Panc1 (cell line): ENCODE data around the gene BHLHE23. TPM values are rescaled to one million over a fixed set of nuclear protein-coding genes. Genes with fewer than 3 reads are reported as not detected.

Experiments used
- ATAC-seq: fragments of 200-7000 bp; cut with Tn5 transposase; 2 replicates; pipeline ENCODE4 v1.9.1; 2020; ENCODE audit warnings: mild to moderate bottlenecking, moderate library complexity
- BruUV-seq: library from RNA; stranded (reverse); fragments of 400-500 nt; replicated peaks from 2 replicates; lab custom pipeline; 2021; lab: Mats Ljungman, UMichigan
- CTCF ChIA-PET: fragments of 300-600 bp; sonication (Branson Sonifier 250); formaldehyde crosslinking; loops from one replicate; lab custom pipeline; 2022; ENCODE audit warnings: antibody characterized with exemption; lab: Charles Lee
- POLR2A ChIA-PET: fragments of 300-600 bp; sonication (Branson Sonifier 250); formaldehyde crosslinking; loops from one replicate; lab custom pipeline; 2022; ENCODE audit warnings: antibody characterized with exemption; lab: Charles Lee
- DNase-seq: peaks from one replicate; pipeline ENCODE4 v3.0.0-alpha.2; 2010; ENCODE audit warnings: low read depth, low spot score
- H3K27ac ChIP-seq: 2 replicates; pipeline ENCODE4 v1.5.1; 2011; ENCODE audit warnings: mild to moderate bottlenecking, low read length, inconsistent platforms
- H3K27me3 ChIP-seq: fragments of 200-500 bp; sonication (Bioruptor generic); 2 replicates; pipeline ENCODE4 v1.6.0; 2014; ENCODE audit warnings: low read length, inconsistent platforms; ENCODE audit not compliant: control insufficient read depth, insufficient read depth
- H3K36me3 ChIP-seq: fragments of 200-500 bp; sonication (Bioruptor generic); 2 replicates; pipeline ENCODE4 v1.5.1; 2014; ENCODE audit warnings: inconsistent platforms, mild to moderate bottlenecking, low read length, moderate library complexity; ENCODE audit not compliant: control insufficient read depth, insufficient read depth
- H3K4me1 ChIP-seq: 2 replicates; pipeline ENCODE4 v1.5.1; 2011; ENCODE audit warnings: inconsistent platforms, mild to moderate bottlenecking, low read length, moderate library complexity; ENCODE audit not compliant: control insufficient read depth, insufficient read depth
- H3K4me3 ChIP-seq, 2 experiments: 2 replicates each; pipeline ENCODE4 v1.5.1; 2011 to 2012; ENCODE audit warnings: low read depth in 2 of 2, low read length in 2 of 2, mild to moderate bottlenecking in 2 of 2, inconsistent platforms in 1 of 2, moderate library complexity in 1 of 2
- H3K9me3 ChIP-seq: fragments of 200-500 bp; sonication (Bioruptor generic); 2 replicates; pipeline ENCODE4 v1.5.1; 2014; ENCODE audit warnings: low read depth, mild to moderate bottlenecking, inconsistent platforms, low read length, moderate library complexity; ENCODE audit not compliant: control insufficient read depth, insufficient read depth
- POLR2AphosphoS5 ChIP-seq: IDR thresholded peaks from 2 replicates; pipeline ENCODE4 v1.6.1; 2012; ENCODE audit warnings: mild to moderate bottlenecking, low read depth, low read length, moderate library complexity
- REST ChIP-seq, 2 experiments: IDR thresholded peaks; 2 replicates each; pipeline ENCODE4 v1.6.1; 2011 to 2012; ENCODE audit warnings: low read depth in 2 of 2, control low read depth in 1 of 2, low read length in 1 of 2, mild to moderate bottlenecking in 1 of 2, moderate library complexity in 1 of 2; ENCODE audit not compliant: insufficient read depth in 1 of 2
- SIN3A ChIP-seq: IDR thresholded peaks from 2 replicates; pipeline ENCODE4 v1.6.1; 2012; ENCODE audit warnings: low read depth, mild to moderate bottlenecking, low read length, moderate library complexity, borderline replicate concordance; ENCODE audit not compliant: insufficient read depth
- TCF7L2 ChIP-seq: IDR thresholded peaks from 2 replicates; pipeline ENCODE4 v1.6.1; 2011; ENCODE audit warnings: mild to moderate bottlenecking, low read depth, low read length, inconsistent platforms
- in situ Hi-C: cut with HindIII; loops from 2 replicates; pipeline ENCODE4 v1.10.0; 2016; ENCODE audit warnings: low sequenced_read_pairs, low pct_unique_long_range_greater_than_20kb
- intact Hi-C: fragments of 100-400 bp; cut with micrococcal nuclease; formaldehyde crosslinking; loops from one replicate; pipeline ENCODE4 v1.10.0; 2022; ENCODE audit not compliant: unreplicated experiment
- total RNA-seq: library from RNA; stranded (reverse); gene quantifications from one replicate; pipeline ENCODE4 v1.2.1, GENCODE V29; 2021; ENCODE audit not compliant: unreplicated experiment
- TF ChIP-seq, protein P1 (sequence below): fragments of 450-650 bp; IDR thresholded peaks from 2 replicates; pipeline ENCODE4 v1.5.1; 2017; ENCODE audit warnings: mild to moderate bottlenecking

Gene BHLHE23
- total RNA-seq, 1 experiment from 2014 or later = not detected

- TF ChIP-seq, protein P1, sequence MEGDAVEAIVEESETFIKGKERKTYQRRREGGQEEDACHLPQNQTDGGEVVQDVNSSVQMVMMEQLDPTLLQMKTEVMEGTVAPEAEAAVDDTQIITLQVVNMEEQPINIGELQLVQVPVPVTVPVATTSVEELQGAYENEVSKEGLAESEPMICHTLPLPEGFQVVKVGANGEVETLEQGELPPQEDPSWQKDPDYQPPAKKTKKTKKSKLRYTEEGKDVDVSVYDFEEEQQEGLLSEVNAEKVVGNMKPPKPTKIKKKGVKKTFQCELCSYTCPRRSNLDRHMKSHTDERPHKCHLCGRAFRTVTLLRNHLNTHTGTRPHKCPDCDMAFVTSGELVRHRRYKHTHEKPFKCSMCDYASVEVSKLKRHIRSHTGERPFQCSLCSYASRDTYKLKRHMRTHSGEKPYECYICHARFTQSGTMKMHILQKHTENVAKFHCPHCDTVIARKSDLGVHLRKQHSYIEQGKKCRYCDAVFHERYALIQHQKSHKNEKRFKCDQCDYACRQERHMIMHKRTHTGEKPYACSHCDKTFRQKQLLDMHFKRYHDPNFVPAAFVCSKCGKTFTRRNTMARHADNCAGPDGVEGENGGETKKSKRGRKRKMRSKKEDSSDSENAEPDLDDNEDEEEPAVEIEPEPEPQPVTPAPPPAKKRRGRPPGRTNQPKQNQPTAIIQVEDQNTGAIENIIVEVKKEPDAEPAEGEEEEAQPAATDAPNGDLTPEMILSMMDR = no peak
- TF ChIP-seq POLR2AphosphoS5 (no peak), REST (IDR thresholded peaks at IDR 0.05; ENCODE audit: insufficient read depth in 1 of 2, low read depth in 2 of 2, low read length in 1 of 2) (no peak), SIN3A (no peak), TCF7L2 (no peak)
- POLR2A ChIA-PET = no interaction called here
- no TSS peak for BruUV-seq
- in situ Hi-C loops (no loop called here), intact Hi-C loops (no loop called here)
- ATAC-seq (no peak), DNase-seq (no peak)
- peaks cover 21% of the 10 kb centered on the region for H3K27me3 ChIP-seq
- H3K4me3 ChIP-seq = no peak overlapping the region
- no peaks in the 10 kb centered on the region for H3K36me3 ChIP-seq
- no peaks in the 10 kb centered on the region for H3K9me3 ChIP-seq
- CTCF ChIA-PET = no interaction called here
- no peaks in the 10 kb centered on the region for H3K4me1 ChIP-seq
- no peak overlapping the region for H3K27ac ChIP-seq
Measured at GRCh38 chr20:63044204-63044600, 37.4 kb upstream of the BHLHE23 start.

- no TSS peak for BruUV-seq
- in situ Hi-C loops (no loop called here), intact Hi-C loops (no loop called here)
- TF ChIP-seq REST (IDR thresholded peaks at IDR 0.05; ENCODE audit: insufficient read depth in 1 of 2, low read depth in 2 of 2, low read length in 1 of 2) = no peak
- no peak for TF ChIP-seq SIN3A
- TF ChIP-seq POLR2AphosphoS5 = no peak
- no peak for TF ChIP-seq TCF7L2
- TF ChIP-seq, protein P1 = no peak
- POLR2A ChIA-PET = no interaction called here
- CTCF ChIA-PET = no interaction called here
- H3K27me3 ChIP-seq = peaks cover 21% of the 10 kb centered on the region
- no peak overlapping the region for H3K27ac ChIP-seq
- H3K4me1 ChIP-seq = no peaks in the 10 kb centered on the region
- H3K9me3 ChIP-seq = no peaks in the 10 kb centered on the region
- H3K4me3 ChIP-seq = no peak overlapping the region
- DNase-seq (no peak), ATAC-seq (no peak)
- no peaks in the 10 kb centered on the region for H3K36me3 ChIP-seq
Measured at GRCh38 chr20:63043348-63044203, 36.8 kb upstream of the BHLHE23 start.
